Activated CD4-positive, CD25-positive, alpha-beta regulatory T cell treated with anti-CD3 and anti-CD28 coated beads, Interleukin-2, amount 50 U/mL, for 24 hours (primary cell): ENCODE data around the gene RUNX1.
"Not testable (repeated sequence)": the region's sequence is repeated elsewhere in the genome, so short reads cannot be mapped to it uniquely, and the experiment has no call there.

Experiments
- ATAC-seq, 2 donors: fragments of 150-1000 bp; cut with Tn5 transposase; one replicate each; pipeline ENCODE4 v1.10.0; 2021; ENCODE audit warnings: mild to moderate bottlenecking in 1 of 2, moderate library complexity in 1 of 2

Gene RUNX1

DNA sequence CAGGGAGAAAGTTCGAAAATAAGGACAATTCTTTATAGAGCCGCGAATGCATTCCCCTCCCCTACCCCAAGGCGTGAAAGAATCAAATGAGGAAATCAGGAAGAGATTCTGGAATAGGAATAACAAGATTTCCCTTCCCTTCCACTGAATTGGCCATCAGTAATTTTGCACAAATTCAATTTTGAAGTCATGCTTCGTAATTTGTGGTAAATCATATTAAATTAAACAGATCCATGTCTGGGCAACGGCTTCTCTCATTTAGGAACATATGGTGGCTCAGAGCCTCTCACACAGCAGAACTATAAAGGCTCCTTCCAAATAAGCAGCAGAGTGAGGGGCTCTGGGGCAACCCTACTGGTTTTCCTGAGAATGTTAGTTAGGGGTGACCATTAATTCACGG lies 227.4 kb downstream of the RUNX1 start:
- no peak for ATAC-seq

DNA sequence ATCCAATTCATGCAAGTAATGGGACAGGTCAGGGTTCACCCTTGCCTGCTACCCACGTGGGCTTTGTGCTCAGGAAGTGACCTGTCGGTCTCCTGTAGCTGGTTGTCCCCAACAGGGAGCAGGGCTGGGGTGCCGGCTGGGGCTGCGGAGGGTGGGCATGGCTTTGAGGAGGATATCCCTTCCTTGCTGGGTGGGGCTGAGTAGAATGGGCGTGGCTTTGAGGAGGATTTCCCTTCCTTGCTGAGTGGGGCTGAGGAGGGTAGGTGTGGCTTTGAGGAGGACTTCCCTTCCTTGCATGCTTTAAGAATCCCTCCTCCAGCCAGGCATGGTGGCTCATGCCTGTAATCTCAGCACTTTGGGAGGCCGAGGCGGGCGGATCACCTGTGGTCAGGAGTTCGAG lies 229.1 kb downstream of the RUNX1 start:
- ATAC-seq, result no peak

DNA sequence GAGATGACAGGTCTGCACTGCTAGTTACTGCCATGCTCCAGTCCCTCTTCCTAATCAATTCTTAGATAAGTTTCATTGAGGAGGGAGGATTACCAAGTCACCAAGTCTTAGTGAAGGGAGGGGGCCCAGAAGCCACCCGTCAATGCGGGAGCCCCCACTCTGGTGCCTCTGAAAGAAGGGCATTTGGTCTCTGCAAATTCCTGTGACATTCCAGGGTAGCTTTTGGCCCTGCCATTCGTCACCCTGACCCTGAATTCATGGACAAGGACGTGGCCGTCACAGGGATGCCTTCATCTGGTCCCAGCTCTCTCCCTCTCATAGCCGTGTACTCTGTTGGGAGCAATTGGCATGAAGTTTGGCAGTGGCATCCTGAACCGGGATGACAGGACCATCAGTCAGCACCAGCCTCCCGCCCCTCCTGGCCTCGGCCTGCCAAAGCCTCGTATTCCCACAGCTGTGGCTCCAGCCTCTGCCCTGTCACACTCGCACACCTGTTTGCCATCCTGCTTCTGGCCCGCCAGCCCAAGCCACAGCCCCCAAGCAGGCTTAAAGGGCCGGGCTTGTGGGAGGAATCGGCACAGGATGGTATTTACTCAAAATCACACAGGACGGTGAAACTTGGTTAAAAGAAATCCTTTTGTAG lies 229.6 kb downstream of the RUNX1 start:
- no peak for ATAC-seq

DNA sequence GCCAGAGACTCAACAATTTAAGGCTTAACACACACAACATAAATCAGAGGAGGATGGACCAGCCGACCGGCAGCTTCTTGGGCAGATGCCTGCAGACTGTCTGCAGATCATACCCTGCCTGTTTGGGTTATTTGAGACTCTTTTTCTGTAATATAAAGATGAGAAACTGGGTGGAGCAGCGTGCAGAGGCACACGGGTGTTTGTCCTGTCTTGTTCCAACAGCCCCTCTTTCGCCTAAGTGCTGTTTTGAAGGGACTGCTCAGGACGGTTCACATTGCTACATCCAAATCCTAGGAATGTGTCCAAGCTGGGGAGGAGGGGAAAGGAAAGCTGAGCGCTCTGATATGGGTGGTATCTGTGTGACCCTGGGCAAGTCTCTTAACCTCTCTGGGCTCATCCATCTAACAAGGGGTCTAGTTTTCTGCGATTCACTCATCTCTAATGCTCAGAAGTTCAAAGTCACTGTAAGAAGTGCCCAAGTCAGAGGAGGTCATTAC lies 230.4 kb downstream of the RUNX1 start:
- ATAC-seq, result no peak

DNA sequence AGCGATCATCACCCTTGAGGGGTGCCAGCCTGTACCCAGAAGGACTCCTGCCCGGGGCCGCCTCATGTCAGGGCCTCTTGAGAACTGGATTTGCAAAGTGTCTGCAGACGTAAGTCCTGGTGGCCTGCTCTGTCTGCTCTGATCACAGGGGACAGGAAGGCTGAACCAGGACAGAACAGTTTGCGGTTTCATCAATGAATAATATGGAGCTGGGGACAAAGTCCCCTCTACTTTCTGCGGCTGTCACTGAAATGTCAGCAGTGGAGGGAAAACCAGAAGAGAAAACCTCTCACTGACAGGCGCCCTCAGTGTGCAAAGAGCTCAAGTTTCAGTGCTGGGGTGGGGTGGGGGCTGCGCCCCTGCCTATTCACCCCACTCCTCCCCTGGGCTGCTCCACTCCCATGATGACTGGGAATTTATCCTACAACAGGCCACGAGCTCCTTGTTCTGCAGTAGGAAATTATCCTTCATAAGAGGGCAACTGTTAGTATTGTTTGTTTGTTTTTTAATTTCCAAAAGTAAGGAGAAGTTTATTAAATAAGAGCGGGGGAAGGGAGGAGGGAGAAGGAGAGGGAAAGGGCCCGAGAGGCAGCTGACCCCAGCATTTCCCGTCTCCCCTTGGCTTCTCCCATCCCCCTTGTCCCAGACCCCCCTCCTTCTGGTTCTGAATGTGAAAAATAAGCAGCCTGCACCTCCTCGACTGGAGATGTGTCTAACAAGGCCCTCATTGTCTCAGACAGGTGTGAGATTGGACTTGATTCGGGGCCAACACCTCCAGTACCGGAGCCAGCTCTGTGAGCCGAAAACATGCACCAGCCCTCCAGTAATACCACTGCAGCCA lies 231.1 kb downstream of the RUNX1 start:
- ATAC-seq, result no peak

DNA sequence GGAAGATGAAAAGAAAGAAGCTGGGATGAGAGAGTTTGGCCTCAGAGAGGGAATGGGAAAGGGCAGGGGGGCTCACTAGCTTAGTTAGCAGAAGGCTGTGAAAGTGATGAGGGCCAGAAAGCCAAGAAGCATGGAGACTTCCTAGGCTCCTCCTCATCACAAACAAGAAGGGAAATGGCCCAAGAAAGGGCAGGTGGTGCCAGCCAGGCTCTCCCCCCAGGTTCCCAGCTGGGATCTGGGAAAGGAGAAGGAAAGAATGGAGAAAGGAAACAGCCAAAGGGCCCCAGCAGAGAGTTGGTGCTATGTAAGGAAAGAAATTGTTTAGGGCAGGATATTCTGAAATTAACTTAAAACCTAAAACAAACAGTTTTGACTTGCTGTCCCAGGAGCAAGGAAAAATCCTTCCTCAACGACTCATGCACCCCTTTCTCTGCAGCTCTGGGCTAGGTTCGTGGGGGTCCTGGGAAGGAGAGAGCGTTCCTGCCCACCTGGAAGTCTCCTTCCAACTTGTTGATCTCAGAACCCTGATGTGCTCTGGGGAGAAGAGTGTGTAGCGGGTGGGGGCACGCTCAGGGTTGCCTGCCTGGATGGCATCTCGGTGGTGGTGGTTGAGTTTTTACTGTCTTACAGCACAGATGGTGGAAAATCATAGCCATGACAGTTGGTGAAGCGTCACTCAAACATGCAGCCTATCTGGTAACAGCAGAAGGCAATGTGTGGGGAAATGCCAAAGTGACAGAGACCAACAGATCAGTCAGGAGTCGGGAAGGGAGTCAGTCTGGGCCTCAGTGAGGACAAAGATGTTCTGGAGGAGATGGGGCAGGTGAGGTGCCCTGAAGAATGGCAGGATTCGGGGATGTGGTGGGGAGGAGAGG lies 233.0 kb downstream of the RUNX1 start:
- no peak for ATAC-seq

DNA sequence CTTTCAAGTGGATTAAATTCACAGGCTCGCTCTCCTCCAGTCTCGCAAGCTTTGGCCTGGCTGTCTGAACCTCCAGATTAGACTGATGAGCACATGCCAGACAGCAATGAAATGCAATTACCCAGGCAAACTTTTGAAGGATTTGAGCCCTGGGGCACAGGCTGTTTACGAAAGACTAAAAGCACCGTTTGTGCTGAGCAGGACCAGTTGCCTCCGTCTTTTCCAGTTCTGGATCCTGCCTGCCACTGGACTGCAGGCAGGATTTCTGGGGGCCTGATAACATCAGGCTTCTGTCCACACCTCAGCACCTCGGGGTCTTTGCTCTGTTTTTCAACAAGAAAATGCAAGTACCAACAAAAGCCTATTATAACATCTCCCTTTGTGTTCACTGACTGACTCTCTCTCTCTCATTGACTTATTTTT lies 234.6 kb downstream of the RUNX1 start:
- no peak for ATAC-seq

DNA sequence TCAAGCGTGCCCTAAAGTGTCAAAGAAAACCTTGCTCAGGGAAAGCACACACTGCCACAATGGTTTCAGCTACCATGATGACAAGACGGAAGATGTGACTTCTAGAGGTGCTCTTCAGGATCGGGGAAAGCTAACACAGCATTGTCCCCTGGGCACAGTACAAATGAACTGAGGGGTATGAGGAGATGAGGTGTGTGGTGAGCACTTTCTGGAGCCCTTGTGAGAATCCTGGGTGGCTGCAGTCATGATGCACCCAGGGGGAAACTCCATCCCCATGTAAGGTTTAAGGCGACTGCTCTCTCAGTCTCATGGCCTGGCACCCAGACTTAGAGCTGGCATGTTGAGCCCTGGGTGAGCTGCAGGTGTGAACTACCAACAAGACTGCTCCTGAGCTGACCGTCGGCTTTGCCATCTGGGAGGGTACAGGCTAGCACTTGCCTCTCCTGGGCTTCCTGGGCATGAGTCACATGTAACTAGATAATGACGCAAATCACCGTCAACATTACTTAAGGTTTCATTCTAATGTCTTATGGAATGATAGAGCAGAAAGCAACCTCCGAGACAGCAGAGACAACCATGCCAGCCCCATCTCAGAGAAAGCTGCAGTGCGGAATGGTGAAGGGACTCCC lies 235.7 kb downstream of the RUNX1 start:
- no peak for ATAC-seq

DNA sequence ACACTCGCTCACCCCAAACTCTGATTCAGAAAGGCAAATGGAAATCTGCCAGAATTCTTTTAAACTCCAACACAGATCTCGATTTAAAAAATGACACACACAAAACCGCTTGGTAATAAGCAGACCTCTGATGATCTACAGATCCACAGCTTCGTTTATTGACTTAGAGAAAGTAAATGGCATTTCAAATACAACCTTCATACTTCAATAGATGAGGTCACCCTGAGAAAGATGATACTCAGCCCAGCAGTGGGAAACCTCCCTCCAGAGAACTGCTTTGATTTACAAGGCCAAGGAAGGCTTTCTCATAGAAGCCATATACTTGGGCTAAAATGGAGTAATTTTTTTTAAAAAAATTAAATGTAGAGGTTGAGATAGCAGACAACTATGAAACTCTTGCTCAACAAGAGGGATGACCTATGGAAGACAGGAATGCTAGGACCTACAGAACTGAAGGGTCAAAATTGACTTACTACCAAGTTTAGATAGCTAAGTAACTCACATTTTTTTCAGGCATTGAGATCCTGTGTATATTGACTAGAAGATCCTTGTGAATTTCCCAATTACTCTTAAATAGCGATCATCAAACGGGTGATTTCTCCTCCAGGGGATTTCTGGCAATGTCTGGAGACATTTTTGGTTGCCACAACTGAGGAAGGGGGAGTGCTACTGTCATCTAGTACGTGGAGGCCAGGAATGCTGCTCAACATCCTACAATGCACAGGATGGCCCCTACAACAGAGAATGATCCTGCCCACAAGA lies 236.4 kb downstream of the RUNX1 start:
- no peak for ATAC-seq

DNA sequence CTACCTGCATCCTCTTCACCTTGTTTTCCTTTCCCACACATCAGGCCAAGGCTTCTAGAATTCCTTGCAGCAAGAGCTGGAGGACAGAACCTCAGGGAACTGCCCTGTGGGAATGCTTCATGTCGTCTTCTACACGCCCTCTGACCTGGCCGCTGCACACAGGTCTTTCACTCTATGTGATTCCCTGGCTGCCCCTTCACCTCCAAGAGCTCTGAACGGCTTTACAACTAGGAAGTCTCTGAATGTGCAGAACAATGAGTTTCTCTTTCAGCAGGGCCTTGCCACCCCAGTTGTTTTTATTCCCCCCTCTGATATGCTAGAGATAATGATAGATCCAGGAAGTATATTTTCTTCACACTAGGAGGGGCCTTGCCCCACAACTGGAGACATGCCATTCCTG lies 237.7 kb downstream of the RUNX1 start:
- no peak for ATAC-seq

DNA sequence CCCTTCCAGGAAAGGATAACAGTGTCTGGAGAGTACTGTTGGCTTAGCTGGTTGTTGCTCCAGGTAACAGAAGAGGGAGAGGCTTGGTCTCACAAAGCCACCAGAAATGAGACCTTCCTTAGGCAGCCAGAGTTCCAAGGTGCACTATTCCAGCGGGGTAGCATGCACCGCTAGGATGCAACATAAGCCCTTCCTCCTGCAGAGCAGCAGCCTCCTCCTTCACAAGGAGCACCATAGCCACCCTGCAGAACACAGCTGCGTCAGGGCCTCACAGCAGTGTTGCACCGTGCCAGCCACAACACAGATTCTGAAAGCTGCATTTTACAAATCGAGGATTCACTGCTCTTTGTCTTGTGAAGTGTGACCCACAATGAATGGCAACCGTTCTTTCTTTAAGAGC lies 238.3 kb downstream of the RUNX1 start:
- no peak for ATAC-seq

DNA sequence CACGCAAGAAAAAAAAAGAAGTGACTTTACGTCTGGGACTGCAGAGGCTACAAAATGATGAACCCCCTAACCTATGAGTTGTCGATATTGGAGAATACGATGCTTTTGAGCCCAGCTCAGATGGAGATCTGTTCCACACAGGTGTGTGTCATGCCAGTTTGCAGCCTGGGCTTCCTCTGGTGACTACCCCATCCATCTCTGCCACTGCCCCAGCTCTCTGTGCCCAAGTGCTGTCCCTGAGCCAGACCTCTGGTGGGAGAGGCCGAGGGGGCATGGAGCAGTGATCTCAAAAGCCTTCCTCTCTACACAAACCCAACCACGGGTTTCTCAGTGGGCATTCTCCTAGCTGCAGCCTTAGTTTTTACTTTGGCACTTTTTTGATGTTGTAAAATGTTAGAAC lies 239.3 kb downstream of the RUNX1 start:
- ATAC-seq, result no peak

DNA sequence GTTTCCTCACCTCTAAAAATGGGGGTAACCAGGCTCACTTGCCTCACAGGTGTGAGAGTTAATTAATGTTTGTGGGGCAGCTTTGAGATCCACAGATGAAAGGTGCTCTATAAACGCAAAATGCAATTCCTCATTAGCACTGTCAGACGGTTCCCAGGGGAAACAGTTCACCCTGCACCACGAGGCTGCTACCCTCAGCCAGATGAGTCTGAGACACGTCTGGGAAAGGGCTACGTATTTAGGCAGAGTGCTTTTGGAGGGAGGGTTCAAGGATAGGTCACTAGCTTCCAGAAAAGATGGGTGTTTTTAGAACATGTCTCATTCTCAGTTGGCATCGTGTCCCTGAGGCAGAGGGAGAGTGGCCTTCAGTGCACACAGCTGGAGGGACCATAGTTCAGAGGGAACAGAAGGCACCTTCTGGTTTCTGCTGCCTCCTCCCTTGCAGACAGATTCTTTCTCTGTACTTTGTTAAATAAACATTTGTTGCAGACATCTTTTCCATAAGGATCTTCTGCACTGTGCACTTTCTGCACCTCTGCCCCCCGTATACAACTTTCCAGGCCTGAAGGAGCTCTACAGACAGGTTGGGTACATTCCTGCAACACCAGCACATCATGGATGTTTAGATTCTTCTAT lies 240.4 kb downstream of the RUNX1 start:
- no peak for ATAC-seq

DNA sequence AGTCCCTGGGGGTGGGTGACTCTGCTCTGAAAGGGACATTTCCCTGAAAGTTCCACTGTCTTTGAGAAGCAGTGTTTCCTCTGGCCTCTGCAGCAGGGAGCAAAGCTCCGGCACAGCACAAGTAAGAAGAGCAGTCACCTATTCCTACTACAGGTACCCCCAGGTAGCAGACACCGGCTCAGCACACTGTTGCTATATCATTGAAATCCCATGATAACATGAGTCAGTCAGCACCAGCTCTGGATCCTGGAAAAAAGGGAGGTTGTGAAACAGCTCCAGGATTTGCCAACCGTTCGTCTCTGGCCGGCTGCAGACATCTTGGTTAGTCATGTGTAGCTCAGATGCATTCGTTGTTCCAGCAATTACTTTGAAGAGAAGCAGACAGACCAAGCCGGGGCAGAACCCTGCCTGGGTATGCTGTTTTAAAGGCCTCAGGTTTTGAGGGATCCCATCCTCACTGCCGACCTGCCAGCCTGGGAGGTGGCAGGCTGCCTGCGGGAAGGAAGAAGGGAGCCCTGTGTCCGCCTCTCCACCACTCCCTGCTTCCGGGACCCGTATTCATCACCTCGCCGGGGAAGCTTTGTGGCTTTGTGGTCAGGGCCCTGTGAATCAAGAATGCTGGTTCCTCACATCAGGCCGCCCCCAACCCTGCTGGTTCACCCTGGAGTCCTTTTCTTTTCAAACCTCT lies 241.1 kb downstream of the RUNX1 start:
- peak; percentile 40 to 41 for ATAC-seq

DNA sequence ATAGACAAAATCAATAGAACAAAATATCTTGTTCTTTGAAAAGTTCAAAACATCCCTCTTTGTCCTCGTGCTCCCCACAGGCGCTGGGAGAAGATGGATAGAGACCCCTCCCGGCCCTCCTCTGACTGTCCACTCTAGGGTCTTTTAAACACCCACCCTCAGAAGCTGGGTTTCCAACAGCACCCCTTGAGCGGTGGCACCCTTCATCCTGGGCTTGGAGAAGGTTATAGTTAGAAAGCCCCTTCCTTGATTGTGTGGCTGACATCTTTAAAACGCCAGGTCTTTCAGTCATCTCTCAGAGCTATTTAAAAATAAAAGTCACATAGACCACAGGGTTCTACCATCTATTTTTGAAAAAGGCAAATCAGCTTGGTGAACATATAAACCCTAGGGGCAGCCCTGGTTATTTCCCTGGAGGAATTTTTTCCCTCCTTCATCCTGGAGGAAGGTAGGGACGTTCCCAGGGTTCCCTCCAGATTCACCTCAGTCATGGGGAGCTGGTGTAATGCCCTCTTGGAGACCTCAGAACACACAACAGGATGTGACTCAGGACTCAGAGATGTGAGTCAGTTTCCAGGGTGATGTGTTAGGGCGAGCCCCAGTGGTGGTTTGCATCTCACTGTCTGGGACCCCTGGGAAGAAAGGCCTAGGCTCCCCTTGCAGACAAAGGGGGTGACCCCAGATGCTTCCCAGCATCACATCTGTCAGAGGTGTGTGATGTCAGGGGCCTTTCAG lies 241.8 kb downstream of the RUNX1 start:
- ATAC-seq, result peak; percentile 94 to 97

DNA sequence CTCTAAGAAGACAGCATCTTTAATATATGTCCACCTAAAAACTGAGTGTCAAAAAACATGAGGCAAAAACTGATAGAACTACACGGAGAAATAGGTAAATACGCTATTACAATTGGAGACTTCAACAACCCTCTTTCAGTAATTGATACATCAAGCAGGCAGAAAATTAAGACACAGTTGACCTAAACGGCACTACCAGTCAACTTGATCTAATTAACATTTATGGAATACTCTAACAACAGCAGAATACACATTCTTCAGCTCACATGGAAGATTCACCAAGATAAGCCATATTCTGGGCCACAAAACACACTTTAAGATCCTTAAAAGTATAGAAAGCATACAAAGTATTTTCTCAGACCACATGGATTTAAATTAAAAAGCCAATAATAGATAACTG lies 242.7 kb downstream of the RUNX1 start:
- ATAC-seq, result no peak

DNA sequence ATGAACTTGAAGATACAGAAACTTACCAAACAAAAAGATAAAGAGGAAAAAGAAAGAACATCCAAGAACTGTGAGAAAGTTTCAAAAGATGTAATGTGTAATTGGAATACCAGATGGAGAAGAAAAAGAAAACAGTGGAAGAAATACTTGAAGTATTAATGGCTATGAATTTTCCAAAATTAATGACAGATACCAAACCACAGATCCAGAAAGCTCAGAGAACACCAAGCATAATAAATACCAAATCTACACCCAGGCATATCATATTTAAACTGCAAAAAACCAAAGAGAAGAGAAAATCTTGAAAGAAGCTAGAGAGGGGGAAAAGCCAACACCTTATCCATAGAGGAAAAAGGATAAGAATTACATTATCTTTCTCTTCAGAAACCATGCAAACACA lies 243.9 kb downstream of the RUNX1 start:
- no peak for ATAC-seq

DNA sequence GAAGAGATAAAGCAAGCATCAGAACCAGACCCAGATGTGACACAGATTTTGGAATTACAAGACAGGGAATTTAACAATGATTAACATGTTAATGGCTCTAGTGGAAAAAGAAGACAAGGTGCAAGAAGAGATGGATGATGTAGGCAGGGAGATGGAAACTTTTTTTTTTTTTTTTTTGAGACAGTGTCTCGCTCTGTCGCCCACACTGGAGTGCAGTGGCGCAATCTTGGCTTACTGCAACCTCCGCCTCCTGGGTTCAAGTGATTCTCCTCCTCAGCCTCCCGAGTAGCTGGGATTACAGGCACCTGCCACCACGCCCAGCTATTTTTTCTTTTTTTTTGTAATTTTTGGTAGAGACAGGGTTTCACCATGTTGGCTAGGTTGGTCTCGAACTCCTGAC lies 244.5 kb downstream of the RUNX1 start:
- ATAC-seq, result not testable (repeated sequence)

DNA sequence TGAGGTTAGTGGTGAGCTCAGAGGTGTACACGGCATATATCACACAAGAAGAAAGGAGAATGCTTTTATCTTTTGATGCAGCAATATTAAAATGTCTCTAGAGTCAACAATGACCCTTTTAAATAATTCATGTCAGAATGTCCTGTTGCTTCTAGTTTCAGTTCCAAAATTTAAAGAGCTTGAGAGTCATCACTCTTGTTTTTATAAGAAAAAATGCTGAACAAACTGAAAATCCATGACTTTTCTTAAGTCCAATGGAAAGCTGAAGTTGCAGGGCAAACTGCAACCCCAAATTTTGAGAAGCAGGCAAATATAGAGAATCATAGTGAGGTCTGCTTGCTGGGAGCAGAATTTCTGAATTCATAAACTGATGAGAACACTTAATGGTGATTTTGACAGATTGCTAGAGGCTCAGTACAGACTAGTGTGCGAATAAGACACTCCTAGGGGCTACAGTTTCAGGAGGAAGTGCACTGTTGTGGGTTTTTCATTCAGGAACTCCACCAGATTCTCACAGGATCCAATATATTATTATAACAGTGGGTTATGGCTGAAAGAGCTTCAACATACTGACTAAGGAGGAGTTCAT lies 245.2 kb downstream of the RUNX1 start:
- no peak for ATAC-seq
